Vagina (tissue), 2 donors: Measurements from ENCODE around the gene MYL12A. TPM values are rescaled to one million over a fixed set of nuclear protein-coding genes. Genes with fewer than 3 reads are reported as not detected.
"Not testable (repeated sequence)": the region's sequence is repeated elsewhere in the genome, so short reads cannot be mapped to it uniquely, and the experiment has no call there.

Experiments used
- DNase-seq, 2 donors: peaks; one replicate each; pipeline ENCODE4 v3.0.0-alpha.2; 2017; ENCODE audit errors: extremely low spot score in 2 of 2
- H3K27ac ChIP-seq: fragments of 200-600 bp; sonication (generic); one replicate; pipeline ENCODE4 v1.5.1; 2019
- H3K27me3 ChIP-seq: fragments of 200-600 bp; sonication (generic); one replicate; pipeline ENCODE4 v1.5.1; 2019
- H3K36me3 ChIP-seq, 2 donors: fragments of 200-600 bp; sonication (generic); one replicate each; pipeline ENCODE4 v1.5.1; 2017 to 2019
- H3K4me1 ChIP-seq: fragments of 200-600 bp; sonication (generic); one replicate; pipeline ENCODE4 v1.5.1; 2019
- H3K4me3 ChIP-seq, 2 donors: fragments of 200-600 bp; sonication (generic); 1 replicate in 1 of 2; 2 replicates in 1 of 2; pipeline ENCODE4 v1.5.1; 2016 to 2019
- H3K9me3 ChIP-seq: fragments of 200-600 bp; sonication (generic); one replicate; pipeline ENCODE4 v1.5.1; 2019
- POLR2A ChIP-seq, 2 donors: fragments of 450-650 bp; IDR thresholded peaks; one replicate each; pipeline ENCODE4 v1.6.1; 2017; ENCODE audit warnings: antibody characterized with exemption in 2 of 2, mild to moderate bottlenecking in 2 of 2, moderate library complexity in 2 of 2
- POLR2AphosphoS5 ChIP-seq, 2 donors: sonication (generic); formaldehyde crosslinking; IDR thresholded peaks; one replicate each; pipeline ENCODE4 v1.9.0; 2017; ENCODE audit warnings: antibody characterized with exemption in 2 of 2, mild to moderate bottlenecking in 2 of 2, low read depth in 1 of 2; ENCODE audit not compliant: insufficient read depth in 1 of 2
- intact Hi-C: fragments of 100-400 bp; cut with DNase I; formaldehyde crosslinking; loops from one replicate; pipeline ENCODE4 v1.15.1; 2023
- total RNA-seq: library from RNA; depleted of rRNA; stranded (reverse); fragments of >200 nt; gene quantifications from one replicate; pipeline ENCODE4 v1.2.3, GENCODE V29; 2016
- TF ChIP-seq, protein P1 (sequence below), 3 experiments: fragments of 450-650 bp in 2 of 3; fragments of 200-600 bp in 1 of 3; sonication (generic) in 1 of 3; IDR thresholded peaks; one replicate each; pipeline ENCODE4 v1.5.1; 2017 to 2019; ENCODE audit warnings: antibody characterized with exemption in 3 of 3, mild to moderate bottlenecking in 2 of 3, moderate library complexity in 2 of 3

Gene MYL12A
- total RNA-seq, 1 donor from 2014 or later = 193 TPM

DNA sequence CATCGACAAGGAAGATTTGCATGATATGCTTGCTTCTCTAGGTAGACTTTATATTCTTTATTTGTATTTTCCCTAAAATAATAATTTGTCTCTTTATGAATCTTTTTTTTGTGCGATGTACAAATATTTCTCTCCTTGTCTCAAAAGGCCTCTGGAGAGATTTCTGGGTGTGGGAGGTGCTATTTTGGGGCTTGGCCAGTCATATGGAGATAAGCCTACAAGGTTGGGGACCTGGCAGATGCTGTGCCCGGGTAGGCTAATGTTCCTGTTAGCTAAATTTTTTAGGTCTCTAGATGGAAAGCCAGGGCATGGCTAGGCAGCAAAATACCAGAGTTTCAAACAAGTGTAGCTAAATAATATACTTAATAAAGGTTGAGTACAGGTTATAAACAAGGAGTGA is 25.4 kb downstream of the MYL12A start:
- Histone ChIP-seq H3K27ac (no peak overlapping the region), H3K9me3 (no peaks in the 10 kb centered on the region), H3K4me3 (no peak overlapping the region), H3K36me3 (peaks cover 0 to 46% of the 10 kb centered on the region in 2 donors), H3K27me3 (no peaks in the 10 kb centered on the region), H3K4me1 (peaks cover 43% of the 10 kb centered on the region)
- no peak for TF ChIP-seq POLR2A (IDR thresholded peaks at IDR 0.05)
- TF ChIP-seq, protein P1, sequence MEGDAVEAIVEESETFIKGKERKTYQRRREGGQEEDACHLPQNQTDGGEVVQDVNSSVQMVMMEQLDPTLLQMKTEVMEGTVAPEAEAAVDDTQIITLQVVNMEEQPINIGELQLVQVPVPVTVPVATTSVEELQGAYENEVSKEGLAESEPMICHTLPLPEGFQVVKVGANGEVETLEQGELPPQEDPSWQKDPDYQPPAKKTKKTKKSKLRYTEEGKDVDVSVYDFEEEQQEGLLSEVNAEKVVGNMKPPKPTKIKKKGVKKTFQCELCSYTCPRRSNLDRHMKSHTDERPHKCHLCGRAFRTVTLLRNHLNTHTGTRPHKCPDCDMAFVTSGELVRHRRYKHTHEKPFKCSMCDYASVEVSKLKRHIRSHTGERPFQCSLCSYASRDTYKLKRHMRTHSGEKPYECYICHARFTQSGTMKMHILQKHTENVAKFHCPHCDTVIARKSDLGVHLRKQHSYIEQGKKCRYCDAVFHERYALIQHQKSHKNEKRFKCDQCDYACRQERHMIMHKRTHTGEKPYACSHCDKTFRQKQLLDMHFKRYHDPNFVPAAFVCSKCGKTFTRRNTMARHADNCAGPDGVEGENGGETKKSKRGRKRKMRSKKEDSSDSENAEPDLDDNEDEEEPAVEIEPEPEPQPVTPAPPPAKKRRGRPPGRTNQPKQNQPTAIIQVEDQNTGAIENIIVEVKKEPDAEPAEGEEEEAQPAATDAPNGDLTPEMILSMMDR (IDR thresholded peaks at IDR 0.05) = no peak
- TF ChIP-seq POLR2AphosphoS5 (IDR thresholded peaks at IDR 0.05; ENCODE audit: insufficient read depth in 1 of 2, low read depth in 1 of 2) = no peak
- intact Hi-C loops = no loop called here
- DNase-seq = no peak

DNA sequence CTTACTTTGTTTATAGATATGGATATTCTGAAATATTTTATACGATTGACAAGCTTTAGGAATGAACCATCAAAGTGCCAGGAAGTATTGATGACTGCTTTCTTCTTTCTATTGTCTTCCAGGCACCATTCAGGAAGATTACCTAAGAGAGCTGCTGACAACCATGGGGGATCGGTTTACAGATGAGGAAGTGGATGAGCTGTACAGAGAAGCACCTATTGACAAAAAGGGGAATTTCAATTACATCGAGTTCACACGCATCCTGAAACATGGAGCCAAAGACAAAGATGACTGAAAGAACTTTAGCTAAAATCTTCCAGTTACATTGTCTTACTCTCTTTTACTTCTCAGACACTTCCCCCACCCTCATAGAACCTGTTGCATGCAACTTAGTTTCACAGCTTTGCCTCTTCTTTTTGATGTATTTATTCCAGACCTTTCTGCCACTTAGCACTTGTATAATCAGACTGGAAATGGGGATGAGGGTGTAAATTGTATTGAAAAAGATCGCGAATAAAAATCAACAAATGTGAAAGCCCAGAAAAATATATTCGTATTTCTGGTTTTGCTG is 30.1 kb downstream of the MYL12A start:
- not testable (repeated sequence) for H3K4me3 ChIP-seq, H3K9me3 ChIP-seq, H3K27me3 ChIP-seq, H3K4me1 ChIP-seq, DNase-seq, H3K27ac ChIP-seq
- intact Hi-C loops = loop anchor here (2.0 kb wide), 1 partner anchor 391 kb away; no protein-coding TSS in a partner anchor
- H3K36me3 ChIP-seq = peaks cover 0 to 47% of the 10 kb centered on the region in 2 donors

DNA sequence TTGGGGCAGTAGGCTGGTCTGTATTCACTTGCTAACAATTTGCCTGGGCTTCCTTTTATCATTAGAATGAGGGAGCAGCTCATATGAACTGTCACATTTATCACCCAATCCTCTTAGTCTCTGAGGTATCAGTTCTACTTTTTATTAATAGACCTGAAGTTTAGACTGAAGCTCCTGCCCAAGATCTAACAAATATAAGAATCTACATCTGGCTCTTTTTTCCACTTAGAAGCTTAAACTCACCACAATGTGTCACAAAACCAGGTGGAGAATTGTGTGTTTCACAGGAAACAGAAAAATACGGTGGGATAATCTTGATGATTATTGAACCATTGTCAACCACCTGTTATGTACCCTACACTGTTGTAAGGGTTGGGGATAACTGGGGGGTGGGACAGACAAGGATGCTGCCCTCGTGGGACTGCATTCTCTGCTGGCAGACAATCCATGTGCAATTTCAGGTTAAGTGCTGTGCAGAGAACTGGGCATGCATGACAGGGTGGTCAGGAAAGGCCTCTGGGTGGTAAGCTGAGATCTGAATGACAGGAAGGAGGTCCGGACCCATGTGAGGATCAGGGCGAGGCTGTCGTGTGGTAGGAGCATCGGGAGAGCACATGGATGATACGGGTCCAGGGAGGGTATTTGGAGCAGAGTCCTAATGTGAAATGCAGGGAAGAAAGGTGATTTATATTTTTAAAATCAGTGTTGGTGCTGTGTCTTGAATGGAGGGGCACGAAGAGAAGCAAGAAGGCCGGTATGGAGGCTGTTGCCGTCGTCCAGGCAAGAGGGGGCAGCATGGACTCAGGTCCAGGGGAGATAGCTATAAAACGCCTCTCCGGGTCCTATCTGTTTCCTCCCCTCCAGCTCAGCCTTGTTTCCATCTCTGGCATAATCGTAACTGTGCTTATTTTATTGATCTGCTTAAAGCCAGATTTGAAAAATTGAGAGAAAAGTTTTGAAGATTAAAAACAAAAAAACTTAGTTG is 31.9 kb downstream of the MYL12A start:
- intact Hi-C loops = loop anchor here (2.0 to 10.0 kb wide), 3 partner anchors 165 to 389 kb away; no protein-coding TSS in a partner anchor
- H3K36me3 ChIP-seq = peaks cover 0 to 37% of the 10 kb centered on the region in 2 donors
- no peak overlapping the region for H3K27ac ChIP-seq
- H3K4me3 ChIP-seq = no peak overlapping the region
- no peaks in the 10 kb centered on the region for H3K4me1 ChIP-seq
- DNase-seq = no peak
- H3K27me3 ChIP-seq = no peaks in the 10 kb centered on the region
- TF ChIP-seq, protein P1 (IDR thresholded peaks at IDR 0.05) = no peak
- no peak for TF ChIP-seq POLR2A (IDR thresholded peaks at IDR 0.05)
- no peak for TF ChIP-seq POLR2AphosphoS5 (IDR thresholded peaks at IDR 0.05; ENCODE audit: insufficient read depth in 1 of 2, low read depth in 1 of 2)
- no peaks in the 10 kb centered on the region for H3K9me3 ChIP-seq

DNA sequence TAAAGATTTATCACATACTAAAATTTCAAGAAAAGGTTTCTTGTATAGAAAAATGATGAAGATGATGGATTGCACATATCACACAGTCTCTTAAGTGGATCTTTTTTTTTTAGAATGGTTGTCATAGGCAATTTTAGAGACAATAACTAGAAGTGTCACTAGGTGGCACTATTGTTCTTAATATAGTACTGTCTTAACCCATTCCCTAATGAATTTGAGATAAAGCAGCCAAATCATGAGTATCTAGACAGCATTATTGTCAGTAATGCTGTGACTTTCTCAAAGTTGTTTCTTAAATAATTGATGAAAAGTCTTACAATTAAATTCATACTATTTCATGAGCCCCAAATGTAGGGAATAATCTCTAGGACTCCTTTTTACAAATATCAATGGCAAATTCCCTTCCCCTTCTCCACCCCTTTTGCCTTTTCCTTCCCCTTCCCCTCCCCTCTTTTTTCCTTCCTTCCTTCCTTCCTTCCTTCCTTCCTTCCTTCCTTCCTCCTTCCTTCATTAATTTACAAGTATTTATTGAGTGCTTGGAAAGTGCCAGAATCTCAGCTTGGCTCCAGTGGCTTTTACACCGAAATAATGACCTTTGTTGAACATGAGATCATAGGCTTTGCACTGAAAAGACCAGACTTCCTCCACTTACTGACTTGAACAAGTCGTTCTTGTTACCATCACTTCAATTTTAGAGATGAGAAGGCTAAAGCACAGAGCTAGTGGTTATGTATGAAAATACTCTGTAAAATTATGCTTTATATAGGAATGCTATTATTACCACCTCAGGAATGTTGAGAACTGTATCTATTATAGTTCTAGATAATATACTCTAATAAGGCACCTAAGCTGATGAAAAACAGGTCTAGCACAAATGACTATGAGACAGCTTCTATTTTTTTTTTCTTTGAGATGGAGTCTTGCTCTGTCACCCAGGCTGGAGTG is 34.1 kb downstream of the MYL12A start:
- no peaks in the 10 kb centered on the region for H3K4me1 ChIP-seq
- intact Hi-C loops = loop anchor here (5.0 to 10.0 kb wide), 2 partner anchors 163 to 306 kb away; no protein-coding TSS in a partner anchor
- no peak for TF ChIP-seq POLR2AphosphoS5 (IDR thresholded peaks at IDR 0.05; ENCODE audit: insufficient read depth in 1 of 2, low read depth in 1 of 2)
- TF ChIP-seq, protein P1 (IDR thresholded peaks at IDR 0.05) = peak; percentile 57 to 77 (median 74)
- no peak for DNase-seq
- no peak overlapping the region for H3K4me3 ChIP-seq
- H3K27me3 ChIP-seq = no peaks in the 10 kb centered on the region
- H3K36me3 ChIP-seq = peaks cover 0 to 16% of the 10 kb centered on the region in 2 donors
- H3K9me3 ChIP-seq = no peaks in the 10 kb centered on the region
- H3K27ac ChIP-seq = no peak overlapping the region
